ENCODE measurements around the gene CREG1. TPM values are rescaled to one million over a fixed set of nuclear protein-coding genes. Genes with fewer than 3 reads are reported as not detected.

The CREG1 gene
- total and polyA plus RNA-seq, 10 donors: 40.8 to 364 (median 184) TPM

DNA sequence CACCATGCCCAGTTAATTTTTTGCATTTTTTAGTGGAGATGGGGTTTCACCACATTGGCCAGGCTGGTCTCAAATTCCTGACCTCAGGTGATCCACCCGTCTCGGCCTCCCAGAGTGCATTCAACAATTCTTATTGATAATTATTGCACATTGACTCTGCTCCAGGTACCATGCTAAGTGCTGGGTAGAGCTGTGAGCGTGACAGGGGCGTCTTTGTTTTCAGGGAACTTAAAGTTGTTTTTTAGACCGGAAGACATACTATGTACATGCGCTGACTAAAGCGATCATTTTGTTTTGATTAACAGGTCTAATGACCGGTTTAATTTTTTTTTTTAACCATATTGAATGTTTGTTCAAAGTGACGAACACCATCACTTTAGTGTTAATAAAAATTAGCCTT lies 39.3 kb downstream of the CREG1 start:
- Histone ChIP-seq H3K27ac (peak overlapping the region in 5 of 8 donors; percentile 61 to 89 (median 83)), H3K27me3 (replicated peaks in 1 of 7) (peaks cover 0 to 3% (median 0%) of the 10 kb centered on the region in 7 donors), H3K36me3 (no peaks in the 10 kb centered on the region), H3K9me3 (no peaks in the 10 kb centered on the region), H3K4me3 (peak overlapping the region in 2 of 8 donors; percentile 44 to 69), H3K4me1 (peaks cover 0 to 63% (median 6%) of the 10 kb centered on the region in 6 donors)
- no peak for TF ChIP-seq POLR2AphosphoS5 (IDR thresholded peaks at IDR 0.05)
- TF ChIP-seq CTCF (IDR thresholded peaks at IDR 0.05 in 8 of 11, conservative IDR thresholded peaks at IDR 0.05 in 3 of 11): no peak
- TF ChIP-seq POLR2A (IDR thresholded peaks at IDR 0.05): no peak
- 79 to 84% (median 80%) methylated on average over 9 of the region's 9 CpGs for WGBS, 5 donors
- intact Hi-C loops (cut with DNase I; ENCODE audit: low total_unique reads): no loop called here
- DNase-seq: no peak

GRCh38 chr1:167512046-167512654 lies 41.4 kb downstream of the CREG1 start:
- Histone ChIP-seq H3K4me3 (peak overlapping the region in 2 of 8 donors; percentile 6 to 35), H3K9me3 (no peaks in the 10 kb centered on the region), H3K27me3 (replicated peaks in 1 of 7) (peaks cover 0 to 3% (median 0%) of the 10 kb centered on the region in 7 donors), H3K27ac (peak overlapping the region in 2 of 8 donors; percentile 14 to 19), H3K4me1 (peaks cover 0 to 58% (median 6%) of the 10 kb centered on the region in 6 donors), H3K36me3 (no peaks in the 10 kb centered on the region)
- DNase-seq: no peak
- TF ChIP-seq CTCF (IDR thresholded peaks at IDR 0.05 in 8 of 11, conservative IDR thresholded peaks at IDR 0.05 in 3 of 11): no peak
- no peak for TF ChIP-seq POLR2A (IDR thresholded peaks at IDR 0.05)
- no peak for TF ChIP-seq POLR2AphosphoS5 (IDR thresholded peaks at IDR 0.05)
- intact Hi-C loops (cut with DNase I; ENCODE audit: low total_unique reads): no loop called here
- 70 to 83% (median 76%) methylated on average over 7 of the region's 7 CpGs for WGBS, 5 donors

DNA sequence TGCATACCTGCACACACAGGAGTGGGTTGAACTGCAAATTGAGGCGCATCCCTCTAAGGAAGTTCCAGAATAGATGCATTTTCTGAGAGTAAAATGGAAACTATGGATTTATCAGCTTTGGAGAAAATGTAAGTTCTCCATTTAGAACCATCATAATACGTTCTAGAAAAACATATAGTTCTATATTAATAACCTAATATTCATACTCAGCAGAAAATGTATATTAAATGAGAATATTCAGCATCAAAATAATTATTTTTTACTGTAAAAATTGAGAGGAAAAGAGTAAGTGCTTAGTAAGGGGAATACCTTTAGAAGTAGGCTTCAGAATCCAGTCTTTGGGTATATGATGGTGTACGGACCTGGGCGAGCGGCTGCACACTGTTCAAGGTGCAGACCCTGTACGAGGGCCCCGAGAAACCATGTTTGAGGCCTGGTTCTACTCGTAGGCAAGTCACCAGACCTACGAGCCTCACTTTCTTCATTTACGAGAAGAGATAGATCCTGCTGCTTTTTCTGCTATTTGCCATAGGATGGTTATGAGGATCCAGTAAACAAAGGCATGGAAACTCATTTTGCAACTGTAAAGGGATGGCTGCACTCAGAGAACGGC lies 42.1 kb downstream of the CREG1 start:
- no peak for TF ChIP-seq CTCF (IDR thresholded peaks at IDR 0.05 in 8 of 11, conservative IDR thresholded peaks at IDR 0.05 in 3 of 11)
- no peak for TF ChIP-seq POLR2A (IDR thresholded peaks at IDR 0.05)
- no peak for TF ChIP-seq POLR2AphosphoS5 (IDR thresholded peaks at IDR 0.05)
- H3K27ac ChIP-seq: peak overlapping the region in 2 of 8 donors; percentile 14 to 19
- DNase-seq: no peak
- intact Hi-C loops (cut with DNase I; ENCODE audit: low total_unique reads): no loop called here
- no peaks in the 10 kb centered on the region for H3K36me3 ChIP-seq
- H3K4me3 ChIP-seq: peak overlapping the region in 2 of 8 donors; percentile 11 to 35
- H3K9me3 ChIP-seq: no peaks in the 10 kb centered on the region
- 81 to 87% (median 87%) methylated on average over 11 of the region's 11 CpGs for WGBS, 5 donors
- peaks cover 0 to 3% (median 0%) of the 10 kb centered on the region in 7 donors for H3K27me3 ChIP-seq (replicated peaks in 1 of 7)
- peaks cover 0 to 58% (median 6%) of the 10 kb centered on the region in 6 donors for H3K4me1 ChIP-seq

DNA sequence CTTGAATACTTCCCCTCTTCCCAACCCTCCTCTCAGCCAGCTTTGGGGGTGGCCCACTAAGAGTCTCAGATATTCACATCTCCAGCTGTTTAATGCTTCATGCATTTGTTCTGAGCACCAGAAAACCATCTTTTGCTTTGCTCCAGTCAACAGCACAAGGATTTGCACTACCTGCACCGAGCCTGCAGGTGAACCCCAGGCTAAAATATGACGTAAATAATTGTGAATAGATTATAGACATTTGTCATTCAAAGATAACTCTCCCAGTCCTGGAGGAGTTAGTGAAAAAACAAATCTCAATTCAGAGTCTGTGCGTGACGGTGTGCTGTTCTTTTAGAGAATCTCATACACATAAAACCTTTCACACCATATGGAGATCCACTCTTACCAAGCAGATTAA lies 42.7 kb downstream of the CREG1 start:
- Histone ChIP-seq H3K9me3 (no peaks in the 10 kb centered on the region), H3K27ac (peak overlapping the region in 1 of 8 donors; percentile 19), H3K27me3 (replicated peaks in 1 of 7) (peaks cover 0 to 3% (median 0%) of the 10 kb centered on the region in 7 donors), H3K36me3 (no peaks in the 10 kb centered on the region), H3K4me1 (peaks cover 0 to 59% (median 6%) of the 10 kb centered on the region in 6 donors), H3K4me3 (peak overlapping the region in 1 of 8 donors; percentile 35)
- no peak for TF ChIP-seq POLR2A (IDR thresholded peaks at IDR 0.05)
- TF ChIP-seq CTCF (IDR thresholded peaks at IDR 0.05 in 8 of 11, conservative IDR thresholded peaks at IDR 0.05 in 3 of 11): no peak
- TF ChIP-seq POLR2AphosphoS5 (IDR thresholded peaks at IDR 0.05): no peak
- intact Hi-C loops (cut with DNase I; ENCODE audit: low total_unique reads): no loop called here
- no peak for DNase-seq
- 76 to 92% (median 87%) methylated on average over 4 of the region's 4 CpGs for WGBS, 5 donors
